Stimulated activated CD4-positive, alpha-beta T cell treated with anti-CD3 and anti-CD28 coated beads, Interleukin-15, amount 100 ng/mL, for 24 hours (primary cell): ENCODE measurements around the gene TNFRSF13B.
"Not testable (repeated sequence)": the region's sequence is repeated elsewhere in the genome, so short reads cannot be mapped to it uniquely, and the experiment has no call there.

Source experiments
- DNase-seq: peaks from one replicate; pipeline ENCODE4 v3.0.0-alpha.2; 2020

TNFRSF13B gene

GRCh38 chr17:16924696-16925440 is 47.0 kb downstream of the TNFRSF13B start:
- no peak for DNase-seq

- no peak for DNase-seq
Observed at GRCh38 chr17:16923904-16924695, 47.8 kb downstream of the TNFRSF13B start.

GRCh38 chr17:16923097-16923903 is 48.6 kb downstream of the TNFRSF13B start:
- no peak for DNase-seq

GRCh38 chr17:16922386-16923096 is 49.4 kb downstream of the TNFRSF13B start:
- DNase-seq = no peak

GRCh38 chr17:16921451-16921850 is 50.5 kb downstream of the TNFRSF13B start:
- not testable (repeated sequence) for DNase-seq

- no peak for DNase-seq
Observed at GRCh38 chr17:16920628-16921020, 51.3 kb downstream of the TNFRSF13B start.

- no peak for DNase-seq
Observed at GRCh38 chr17:16919663-16920627, 52.0 kb downstream of the TNFRSF13B start.

- DNase-seq = no peak
Observed at GRCh38 chr17:16918443-16918842, 53.5 kb downstream of the TNFRSF13B start.

- DNase-seq = no peak
Observed at GRCh38 chr17:16917671-16918394, 54.1 kb downstream of the TNFRSF13B start.

- no peak for DNase-seq
Observed at GRCh38 chr17:16916557-16916920, 55.4 kb downstream of the TNFRSF13B start.

GRCh38 chr17:16915752-16916556 is 56.0 kb downstream of the TNFRSF13B start:
- DNase-seq = peak; percentile 58

- DNase-seq = no peak
Observed at GRCh38 chr17:16913463-16913862, 58.5 kb downstream of the TNFRSF13B start.

- DNase-seq = no peak
Observed at GRCh38 chr17:16912021-16912962, 59.6 kb downstream of the TNFRSF13B start.

GRCh38 chr17:16911141-16911937 is 60.6 kb downstream of the TNFRSF13B start:
- DNase-seq = no peak

GRCh38 chr17:16910341-16910740 is 61.6 kb downstream of the TNFRSF13B start:
- DNase-seq = no peak

GRCh38 chr17:16909472-16910246 is 62.3 kb downstream of the TNFRSF13B start:
- DNase-seq = no peak

- DNase-seq = no peak
Observed at GRCh38 chr17:16908273-16908672, 63.6 kb downstream of the TNFRSF13B start.
